ENCODE measurements around the gene CKLF. TPM values are rescaled to one million over a fixed set of nuclear protein-coding genes. Genes with fewer than 3 reads are reported as not detected.
A peak's percentile ranks its signal among the peaks of the same experiment; 100 is the strongest.

CKLF gene
- total RNA-seq, 1 donor from 2014 or later: 36.3 TPM

DNA sequence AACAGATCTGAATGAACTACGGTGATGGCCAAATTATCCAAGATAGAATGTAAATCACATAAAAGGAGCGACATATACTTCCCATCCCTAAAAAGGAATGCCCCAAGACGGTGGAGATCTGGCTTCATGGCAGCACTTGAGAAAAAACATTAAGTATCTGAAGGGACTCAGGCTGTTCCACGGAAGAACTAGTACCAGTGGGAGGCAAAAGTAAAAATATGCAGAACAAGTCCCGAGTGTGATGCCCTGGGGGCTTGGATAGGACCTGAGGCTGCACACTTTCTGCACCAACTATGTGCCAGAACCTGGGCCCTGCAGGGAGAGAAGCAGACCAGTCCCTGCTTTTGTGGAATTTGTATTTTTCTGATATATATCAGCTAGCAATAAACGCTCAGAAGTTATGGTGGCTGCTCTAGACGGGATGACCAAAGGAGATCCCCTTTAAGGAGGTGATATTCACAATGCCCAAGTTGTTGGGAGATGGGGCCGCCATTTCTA is 539 bp upstream of the CKLF start:
- TF ChIP-seq, protein P1, sequence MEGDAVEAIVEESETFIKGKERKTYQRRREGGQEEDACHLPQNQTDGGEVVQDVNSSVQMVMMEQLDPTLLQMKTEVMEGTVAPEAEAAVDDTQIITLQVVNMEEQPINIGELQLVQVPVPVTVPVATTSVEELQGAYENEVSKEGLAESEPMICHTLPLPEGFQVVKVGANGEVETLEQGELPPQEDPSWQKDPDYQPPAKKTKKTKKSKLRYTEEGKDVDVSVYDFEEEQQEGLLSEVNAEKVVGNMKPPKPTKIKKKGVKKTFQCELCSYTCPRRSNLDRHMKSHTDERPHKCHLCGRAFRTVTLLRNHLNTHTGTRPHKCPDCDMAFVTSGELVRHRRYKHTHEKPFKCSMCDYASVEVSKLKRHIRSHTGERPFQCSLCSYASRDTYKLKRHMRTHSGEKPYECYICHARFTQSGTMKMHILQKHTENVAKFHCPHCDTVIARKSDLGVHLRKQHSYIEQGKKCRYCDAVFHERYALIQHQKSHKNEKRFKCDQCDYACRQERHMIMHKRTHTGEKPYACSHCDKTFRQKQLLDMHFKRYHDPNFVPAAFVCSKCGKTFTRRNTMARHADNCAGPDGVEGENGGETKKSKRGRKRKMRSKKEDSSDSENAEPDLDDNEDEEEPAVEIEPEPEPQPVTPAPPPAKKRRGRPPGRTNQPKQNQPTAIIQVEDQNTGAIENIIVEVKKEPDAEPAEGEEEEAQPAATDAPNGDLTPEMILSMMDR (conservative IDR thresholded peaks at IDR 0.05): no peak
- Mint-ChIP-seq H3K4me3 (peak overlapping the region; percentile 94), H3K27me3 (no peaks in the 10 kb centered on the region), H3K4me1 (ENCODE audit: unreplicated experiment) (peaks cover 58% of the 10 kb centered on the region), H3K9me3 (peaks cover 4% of the 10 kb centered on the region), H3K27ac (peak overlapping the region; percentile 88), H3K36me3 (peaks cover 25% of the 10 kb centered on the region)
- no peak for DNase-seq (ENCODE audit: extremely low spot score, unreplicated experiment)

DNA sequence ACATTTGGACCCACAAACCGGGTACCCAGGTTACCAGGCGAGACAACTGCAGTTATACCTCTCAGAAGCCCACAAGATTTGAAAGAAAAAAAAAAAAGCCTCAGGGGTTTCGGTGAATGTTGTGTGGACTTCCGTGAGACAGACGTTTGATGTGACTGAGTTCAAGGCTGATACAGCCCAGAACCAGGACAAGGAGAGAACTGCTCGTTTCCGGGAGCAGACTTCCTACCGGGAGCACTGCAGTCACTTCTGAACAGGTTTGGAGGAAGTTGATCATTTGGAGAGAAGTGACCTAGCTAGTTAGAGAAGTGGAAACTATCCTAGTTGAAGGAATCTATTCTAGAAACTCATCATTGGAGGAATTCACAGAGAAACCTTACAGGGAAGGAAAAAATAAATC is 847 bp downstream of the CKLF start:
- TF ChIP-seq, protein P1 (conservative IDR thresholded peaks at IDR 0.05): no peak
- peaks cover 55% of the 10 kb centered on the region for H3K4me1 Mint-ChIP-seq (ENCODE audit: unreplicated experiment)
- H3K27me3 Mint-ChIP-seq: no peaks in the 10 kb centered on the region
- no peak for DNase-seq (ENCODE audit: extremely low spot score, unreplicated experiment)
- peak overlapping the region; percentile 64 for H3K27ac Mint-ChIP-seq
- H3K4me3 Mint-ChIP-seq: peak overlapping the region; percentile 94
- peaks cover 4% of the 10 kb centered on the region for H3K9me3 Mint-ChIP-seq
- H3K36me3 Mint-ChIP-seq: peaks cover 25% of the 10 kb centered on the region

DNA sequence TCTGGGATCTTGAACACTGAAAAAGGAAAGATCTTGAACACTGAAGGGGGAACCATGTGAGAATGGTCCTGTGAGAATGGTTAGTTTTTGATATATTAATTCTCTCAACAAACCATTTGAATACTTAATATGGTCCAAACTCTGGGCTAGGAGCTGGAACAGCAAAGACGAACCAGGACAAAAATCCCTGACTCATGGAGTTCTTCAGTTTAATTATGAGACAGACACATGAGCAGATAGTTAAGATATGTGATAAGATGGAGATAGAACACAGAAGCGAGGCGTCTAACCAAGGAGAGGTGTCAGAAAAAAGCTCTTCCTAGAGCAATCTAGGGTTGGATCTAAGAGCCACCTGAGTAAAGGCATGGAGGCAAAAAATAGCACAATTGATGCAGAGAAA is 1.6 kb downstream of the CKLF start:
- H3K36me3 Mint-ChIP-seq: peaks cover 25% of the 10 kb centered on the region
- H3K27me3 Mint-ChIP-seq: no peaks in the 10 kb centered on the region
- H3K4me1 Mint-ChIP-seq (ENCODE audit: unreplicated experiment): peaks cover 47% of the 10 kb centered on the region
- TF ChIP-seq, protein P1 (conservative IDR thresholded peaks at IDR 0.05): no peak
- H3K4me3 Mint-ChIP-seq: no peak overlapping the region
- DNase-seq (ENCODE audit: extremely low spot score, unreplicated experiment): no peak
- peaks cover 4% of the 10 kb centered on the region for H3K9me3 Mint-ChIP-seq
- no peak overlapping the region for H3K27ac Mint-ChIP-seq

DNA sequence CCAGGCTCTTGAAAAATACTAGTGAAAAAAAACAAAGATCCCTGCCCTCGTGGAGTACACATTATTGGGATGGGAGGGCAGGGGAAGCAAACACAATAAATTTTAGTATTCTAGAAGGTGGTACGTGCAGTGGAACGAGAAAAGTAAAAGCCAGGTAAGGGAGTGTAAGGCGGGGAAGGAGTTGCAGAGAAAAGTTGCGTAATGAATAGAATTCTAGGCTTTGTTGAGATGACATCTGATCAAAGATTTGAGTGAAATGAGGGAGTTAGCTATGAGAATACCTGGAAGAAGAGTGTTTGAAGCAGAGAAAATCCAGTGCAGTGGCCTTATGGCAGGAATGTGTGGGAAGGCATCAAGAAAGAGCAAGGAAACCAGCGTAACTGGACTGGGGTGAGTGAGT is 2.1 kb downstream of the CKLF start:
- DNase-seq (ENCODE audit: extremely low spot score, unreplicated experiment): no peak
- Mint-ChIP-seq H3K27me3 (no peaks in the 10 kb centered on the region), H3K27ac (no peak overlapping the region), H3K4me3 (peak overlapping the region; percentile 12), H3K9me3 (peaks cover 4% of the 10 kb centered on the region), H3K4me1 (ENCODE audit: unreplicated experiment) (peaks cover 45% of the 10 kb centered on the region), H3K36me3 (peaks cover 25% of the 10 kb centered on the region)
- TF ChIP-seq, protein P1 (conservative IDR thresholded peaks at IDR 0.05): no peak

DNA sequence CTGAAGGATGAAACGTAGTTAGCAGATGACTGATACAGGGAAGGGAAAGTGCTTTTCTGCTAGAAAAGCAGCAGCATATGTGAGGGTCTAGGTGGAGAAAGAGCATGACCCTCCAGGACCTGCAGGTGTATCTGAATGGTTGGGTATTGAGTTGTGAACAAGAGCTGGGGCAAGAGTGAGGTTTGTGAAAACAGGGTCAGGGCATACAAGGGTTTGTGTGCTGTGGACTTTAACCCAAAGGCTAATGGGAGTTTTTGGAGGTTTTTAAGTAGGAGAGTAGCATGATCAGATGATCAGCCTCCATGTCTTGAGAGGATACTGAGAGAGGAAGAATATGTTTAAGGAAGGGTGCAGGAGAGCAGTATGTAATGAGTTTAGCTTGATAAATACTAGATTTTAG is 7.7 kb downstream of the CKLF start:
- no peak for DNase-seq (ENCODE audit: extremely low spot score, unreplicated experiment)
- no peak overlapping the region for H3K27ac Mint-ChIP-seq
- TF ChIP-seq, protein P1 (conservative IDR thresholded peaks at IDR 0.05): no peak
- no peaks in the 10 kb centered on the region for H3K27me3 Mint-ChIP-seq
- peaks cover 16% of the 10 kb centered on the region for H3K36me3 Mint-ChIP-seq
- peaks cover 12% of the 10 kb centered on the region for H3K4me1 Mint-ChIP-seq (ENCODE audit: unreplicated experiment)
- no peak overlapping the region for H3K4me3 Mint-ChIP-seq
- H3K9me3 Mint-ChIP-seq: no peaks in the 10 kb centered on the region

All from type B pancreatic cell (in vitro differentiated cells).